KMS-11 (cell line): ENCODE results near the gene CCSER1.

ENCODE experiments used
- H2AFZ ChIP-seq: fragments of 200-600 bp; sonication (generic); 2 replicates; pipeline ENCODE4 v1.6.1; 2016; ENCODE audit warnings: antibody characterized with exemption, mixed run types, low read depth
- H3K27ac ChIP-seq: fragments of 200-600 bp; sonication (generic); 2 replicates; pipeline ENCODE4 v1.6.1; 2016; ENCODE audit warnings: mild to moderate bottlenecking, mixed run types
- H3K27me3 ChIP-seq: fragments of 200-600 bp; sonication (generic); 2 replicates; pipeline ENCODE4 v1.6.1; 2017; ENCODE audit warnings: mild to moderate bottlenecking, low read depth, mixed run types, moderate library complexity; ENCODE audit not compliant: insufficient read depth
- H3K36me3 ChIP-seq: fragments of 200-600 bp; sonication (generic); 2 replicates; pipeline ENCODE4 v1.6.1; 2017; ENCODE audit warnings: mild to moderate bottlenecking, mixed run types; ENCODE audit not compliant: insufficient read depth
- H3K4me1 ChIP-seq: fragments of 200-600 bp; sonication (generic); 2 replicates; pipeline ENCODE4 v1.6.1; 2016; ENCODE audit warnings: mild to moderate bottlenecking, low read depth, mixed run types; ENCODE audit not compliant: poor library complexity, severe bottlenecking
- H3K4me2 ChIP-seq: fragments of 200-600 bp; sonication (generic); 2 replicates; pipeline ENCODE4 v1.7.0; 2016; ENCODE audit warnings: mild to moderate bottlenecking, mixed run types
- H3K4me3 ChIP-seq: fragments of 200-600 bp; sonication (generic); IDR thresholded peaks from 2 replicates; pipeline ENCODE4 v1.6.1; 2017; ENCODE audit warnings: low read depth, low read length, mixed read lengths; ENCODE audit not compliant: insufficient read depth
- H3K79me2 ChIP-seq: fragments of 200-600 bp; sonication (generic); 2 replicates; pipeline ENCODE4 v1.6.1; 2016; ENCODE audit warnings: low read depth, mixed run types; ENCODE audit not compliant: insufficient read depth
- H3K9ac ChIP-seq: fragments of 200-600 bp; sonication (generic); 2 replicates; pipeline ENCODE4 v1.6.1; 2016; ENCODE audit warnings: mild to moderate bottlenecking, mixed run types
- H4K20me1 ChIP-seq: fragments of 200-600 bp; sonication (generic); 2 replicates; pipeline ENCODE4 v1.6.1; 2016; ENCODE audit warnings: mild to moderate bottlenecking, mixed run types; ENCODE audit not compliant: insufficient read depth
- CTCF ChIP-seq: fragments of 200-600 bp; sonication (generic); conservative IDR thresholded peaks from 2 replicates; pipeline ENCODE4 v1.6.1; 2017; ENCODE audit warnings: low read depth, mild to moderate bottlenecking, antibody characterized with exemption, low read length, moderate library complexity, mixed read lengths

CCSER1 gene

GRCh38 chr4:90621080-90621479 is 493.9 kb downstream of the CCSER1 start:
- no peaks in the 10 kb centered on the region for H3K79me2 ChIP-seq

GRCh38 chr4:90624781-90625180 is 497.6 kb downstream of the CCSER1 start:
- H2AFZ ChIP-seq: no peak overlapping the region
- no peaks in the 10 kb centered on the region for H3K79me2 ChIP-seq
- no peak overlapping the region for H3K27ac ChIP-seq
- H3K4me1 ChIP-seq: no peaks in the 10 kb centered on the region
- no peaks in the 10 kb centered on the region for H4K20me1 ChIP-seq
- no peak overlapping the region for H3K4me3 ChIP-seq
- no peaks in the 10 kb centered on the region for H3K36me3 ChIP-seq
- TF ChIP-seq CTCF: no peak
- H3K4me2 ChIP-seq: no peak overlapping the region
- no peaks in the 10 kb centered on the region for H3K27me3 ChIP-seq
- no peak overlapping the region for H3K9ac ChIP-seq

More at GRCh38 chr4:90621080-90621479, 493.9 kb downstream of the CCSER1 start:
- no peaks in the 10 kb centered on the region for H4K20me1 ChIP-seq
- no peak overlapping the region for H3K4me3 ChIP-seq
- no peak overlapping the region for H3K27ac ChIP-seq
- no peaks in the 10 kb centered on the region for H3K4me1 ChIP-seq
- H2AFZ ChIP-seq: no peak overlapping the region
- no peaks in the 10 kb centered on the region for H3K36me3 ChIP-seq
- no peaks in the 10 kb centered on the region for H3K27me3 ChIP-seq
- H3K9ac ChIP-seq: no peak overlapping the region
- no peak overlapping the region for H3K4me2 ChIP-seq
- TF ChIP-seq CTCF: no peak

- H3K4me1 ChIP-seq: no peaks in the 10 kb centered on the region
- H4K20me1 ChIP-seq: no peaks in the 10 kb centered on the region
- H3K36me3 ChIP-seq: no peaks in the 10 kb centered on the region
Measured at GRCh38 chr4:90641861-90642599, 514.8 kb downstream of the CCSER1 start.

GRCh38 chr4:90643156-90643555 is 516.0 kb downstream of the CCSER1 start:
- TF ChIP-seq CTCF: no peak
- no peak overlapping the region for H3K27ac ChIP-seq
- H3K27me3 ChIP-seq: no peaks in the 10 kb centered on the region
- no peaks in the 10 kb centered on the region for H3K36me3 ChIP-seq
- no peak overlapping the region for H3K9ac ChIP-seq
- H3K4me2 ChIP-seq: no peak overlapping the region
- no peaks in the 10 kb centered on the region for H4K20me1 ChIP-seq
- no peak overlapping the region for H2AFZ ChIP-seq
- no peaks in the 10 kb centered on the region for H3K79me2 ChIP-seq
- H3K4me1 ChIP-seq: no peaks in the 10 kb centered on the region
- H3K4me3 ChIP-seq: no peak overlapping the region

More at GRCh38 chr4:90641861-90642599, 514.8 kb downstream of the CCSER1 start:
- H3K4me3 ChIP-seq: no peak overlapping the region
- H3K4me2 ChIP-seq: no peak overlapping the region
- no peaks in the 10 kb centered on the region for H3K27me3 ChIP-seq
- no peak overlapping the region for H3K27ac ChIP-seq
- H2AFZ ChIP-seq: no peak overlapping the region
- H3K9ac ChIP-seq: no peak overlapping the region
- no peaks in the 10 kb centered on the region for H3K79me2 ChIP-seq
- no peak for TF ChIP-seq CTCF
